Gastrocnemius medialis (tissue), 4 donors: Measurements from ENCODE around the gene ARMC3.
"Not testable (repeated sequence)": the region's sequence is repeated elsewhere in the genome, so short reads cannot be mapped to it uniquely, and the experiment has no call there.

ENCODE experiments used
- CTCF ChIP-seq, 5 experiments: fragments of 450-650 bp in 3 of 5; fragments of 200-600 bp in 2 of 5; sonication (generic) in 2 of 5; IDR thresholded peaks in 4 of 5; conservative IDR thresholded peaks in 1 of 5; 1 replicate in 4 of 5; 2 replicates in 1 of 5; pipeline ENCODE4 v1.5.1; 2016 to 2019; ENCODE audit warnings: antibody characterized with exemption in 5 of 5, mild to moderate bottlenecking in 3 of 5, moderate library complexity in 3 of 5
- POLR2A ChIP-seq, 2 donors: fragments of 450-650 bp; IDR thresholded peaks; one replicate each; pipeline ENCODE4 v1.6.1; 2017; ENCODE audit warnings: antibody characterized with exemption in 2 of 2, mild to moderate bottlenecking in 2 of 2, moderate library complexity in 2 of 2

- not testable (repeated sequence) for TF ChIP-seq CTCF (IDR thresholded peaks at IDR 0.05 in 4 of 5, conservative IDR thresholded peaks at IDR 0.05 in 1 of 5); POLR2A (IDR thresholded peaks at IDR 0.05)
These were observed 144.7 kb downstream of the ARMC3 start for GRCh38 chr10:23072593-23072992.
